Prostate gland (tissue), 2 donors: ENCODE data around the gene TIMP3. TPM values are rescaled to one million over a fixed set of nuclear protein-coding genes. Genes with fewer than 3 reads are reported as not detected.
"Not testable (repeated sequence)": the region's sequence is repeated elsewhere in the genome, so short reads cannot be mapped to it uniquely, and the experiment has no call there.

Source experiments
- DNase-seq: peaks from one replicate; pipeline ENCODE4 v3.0.0-alpha.2; 2019; ENCODE audit warnings: low spot score
- H3K27ac ChIP-seq, 2 donors: fragments of 200-600 bp; sonication (generic); 2 replicates each; pipeline ENCODE4 v1.5.1; 2017 to 2019
- H3K27me3 ChIP-seq: fragments of 200-600 bp; sonication (generic); replicated peaks from 2 replicates; pipeline ENCODE4 v1.5.1; 2019; ENCODE audit not compliant: insufficient read depth
- H3K36me3 ChIP-seq, 2 donors: fragments of 200-600 bp; sonication (generic); 1 replicate in 1 of 2; 2 replicates in 1 of 2; pipeline versions ENCODE4 v1.5.1 to v1.8.1; 2017 to 2019
- H3K4me1 ChIP-seq: fragments of 200-600 bp; sonication (generic); replicated peaks from 2 replicates; pipeline ENCODE4 v1.5.1; 2019
- H3K4me3 ChIP-seq, 2 donors: fragments of 200-600 bp; sonication (generic); 2 replicates each; pipeline ENCODE4 v1.5.1; 2017 to 2019
- H3K9me3 ChIP-seq: fragments of 200-600 bp; sonication (generic); 2 replicates; pipeline ENCODE4 v1.5.1; 2017
- CTCF ChIP-seq, 4 experiments: fragments of 200-600 bp in 2 of 4; fragments of 450-650 bp in 2 of 4; sonication (generic) in 2 of 4; IDR thresholded peaks; 1 replicate in 3 of 4; 2 replicates in 1 of 4; pipeline ENCODE4 v1.5.1; 2016 to 2019; ENCODE audit warnings: antibody characterized with exemption in 4 of 4, mild to moderate bottlenecking in 2 of 4, moderate library complexity in 2 of 4
- POLR2A ChIP-seq: fragments of 450-650 bp; IDR thresholded peaks from one replicate; pipeline ENCODE4 v1.6.1; 2016; ENCODE audit warnings: antibody characterized with exemption, mild to moderate bottlenecking
- POLR2AphosphoS5 ChIP-seq: sonication (generic); formaldehyde crosslinking; IDR thresholded peaks from one replicate; pipeline ENCODE4 v1.6.1; 2017; ENCODE audit warnings: antibody characterized with exemption
- WGBS: methylation state at CpG from one replicate; pipeline ENCODE4 v1.1.5; 2018; 5-methylcytosine and 5-hydroxymethylcytosine counted together
- intact Hi-C: fragments of 100-400 bp; cut with DNase I; formaldehyde crosslinking; loops from one replicate; pipeline ENCODE4 v1.14.2; 2022
- total RNA-seq, 2 donors: library from RNA; depleted of rRNA; stranded (reverse); fragments of >200 nt; gene quantifications; one replicate each; pipeline ENCODE4 v1.1.0, GENCODE V29; 2016

TIMP3 gene
- total RNA-seq, 2 donors from 2014 or later: 148 to 397 TPM

GRCh38 chr22:32754413-32755041 lies 47.0 kb upstream of the TIMP3 start:
- 86% methylated on average over 6 of the region's 6 CpGs for WGBS
- Histone ChIP-seq H3K4me1 (no peaks in the 10 kb centered on the region), H3K9me3 (no peaks in the 10 kb centered on the region), H3K36me3 (no peaks in the 10 kb centered on the region), H3K27me3 (no peaks in the 10 kb centered on the region), H3K27ac (no peak overlapping the region), H3K4me3 (no peak overlapping the region)
- DNase-seq: no peak
- intact Hi-C loops: no loop called here
- TF ChIP-seq CTCF (IDR thresholded peaks at IDR 0.05) (no peak), POLR2A (no peak), POLR2AphosphoS5 (no peak)

- H3K4me1 ChIP-seq, DNase-seq, H3K4me3 ChIP-seq, H3K27me3 ChIP-seq, H3K36me3 ChIP-seq, H3K9me3 ChIP-seq, H3K27ac ChIP-seq, intact Hi-C loops: not testable (repeated sequence)
- WGBS: 96% methylated on average over 14 of the region's 14 CpGs
These were observed 44.3 kb upstream of the TIMP3 start for GRCh38 chr22:32757086-32757762.

- no peaks in the 10 kb centered on the region for H3K9me3 ChIP-seq
- TF ChIP-seq POLR2AphosphoS5 (no peak), POLR2A (no peak), CTCF (IDR thresholded peaks at IDR 0.05) (no peak)
- no peaks in the 10 kb centered on the region for H3K4me1 ChIP-seq
- H3K27me3 ChIP-seq: no peaks in the 10 kb centered on the region
- no peak for DNase-seq
- no peak overlapping the region for H3K4me3 ChIP-seq
- no peak overlapping the region for H3K27ac ChIP-seq
- H3K36me3 ChIP-seq: no peaks in the 10 kb centered on the region
- WGBS: 96% methylated on average over 3 of the region's 3 CpGs
- intact Hi-C loops: no loop called here
These were observed 42.6 kb upstream of the TIMP3 start for GRCh38 chr22:32758866-32759385.

GRCh38 chr22:32760396-32760795 lies 41.1 kb upstream of the TIMP3 start:
- H3K4me3 ChIP-seq: no peak overlapping the region
- no peak for DNase-seq
- H3K36me3 ChIP-seq: no peaks in the 10 kb centered on the region
- H3K27ac ChIP-seq: peak overlapping the region in 1 of 2 donors; percentile 56
- no peaks in the 10 kb centered on the region for H3K4me1 ChIP-seq
- TF ChIP-seq CTCF (IDR thresholded peaks at IDR 0.05): no peak
- TF ChIP-seq POLR2A: no peak
- no peak for TF ChIP-seq POLR2AphosphoS5
- WGBS: 82% methylated on average over 6 of the region's 6 CpGs
- intact Hi-C loops: no loop called here
- H3K27me3 ChIP-seq: no peaks in the 10 kb centered on the region
- no peaks in the 10 kb centered on the region for H3K9me3 ChIP-seq

- no peak for DNase-seq
- 63% methylated on average over 4 of the region's 4 CpGs for WGBS
- no peak overlapping the region for H3K4me3 ChIP-seq
- peak overlapping the region in 1 of 2 donors; percentile 56 for H3K27ac ChIP-seq
- TF ChIP-seq CTCF (IDR thresholded peaks at IDR 0.05) (no peak), POLR2A (no peak), POLR2AphosphoS5 (peak; percentile 32)
- no peaks in the 10 kb centered on the region for H3K4me1 ChIP-seq
- intact Hi-C loops: no loop called here
- H3K9me3 ChIP-seq: no peaks in the 10 kb centered on the region
- H3K27me3 ChIP-seq: no peaks in the 10 kb centered on the region
- H3K36me3 ChIP-seq: no peaks in the 10 kb centered on the region
These were observed 40.7 kb upstream of the TIMP3 start for GRCh38 chr22:32760815-32761214.
